DMS53 (cell line): ENCODE results near the gene ING1.

Experiments
- DNase-seq: peaks from one replicate; lab custom pipeline; 2025; lab: John Stamatoyannopoulos, UW

The ING1 gene

GRCh38 chr13:110771194-110771593, 57.7 kb downstream of the ING1 start:
- no peak for DNase-seq

- no peak for DNase-seq
Observed at GRCh38 chr13:110772091-110772984, 58.8 kb downstream of the ING1 start.
